LNCAP (cell line): ENCODE results near the gene ARSI.

Experiments used
- TF ChIP-seq, protein P1 (sequence below): fragments of 450-650 bp; IDR thresholded peaks from 2 replicates; pipeline ENCODE4 v1.5.1; 2017; ENCODE audit warnings: mild to moderate bottlenecking

The ARSI gene

DNA sequence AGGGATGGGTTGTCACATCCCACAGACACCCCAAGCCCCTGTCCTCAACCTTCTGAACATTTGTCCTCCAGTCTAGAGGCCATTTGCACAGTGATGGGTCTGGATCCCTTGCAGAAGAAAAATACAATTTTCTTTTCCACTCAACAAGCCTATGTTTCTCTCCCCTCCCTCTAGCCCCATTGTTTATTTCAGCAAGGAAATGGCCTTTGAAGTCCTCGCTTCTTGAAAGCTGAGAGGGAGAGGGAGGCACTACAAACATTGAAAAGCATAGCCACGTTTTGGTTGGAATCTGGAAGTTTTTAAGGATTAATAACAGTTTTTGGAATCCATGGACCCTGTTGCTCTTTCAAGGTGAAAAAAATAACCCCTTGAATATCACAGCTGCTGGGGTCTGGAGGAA lies 24.0 kb upstream of the ARSI start:
- TF ChIP-seq, protein P1, sequence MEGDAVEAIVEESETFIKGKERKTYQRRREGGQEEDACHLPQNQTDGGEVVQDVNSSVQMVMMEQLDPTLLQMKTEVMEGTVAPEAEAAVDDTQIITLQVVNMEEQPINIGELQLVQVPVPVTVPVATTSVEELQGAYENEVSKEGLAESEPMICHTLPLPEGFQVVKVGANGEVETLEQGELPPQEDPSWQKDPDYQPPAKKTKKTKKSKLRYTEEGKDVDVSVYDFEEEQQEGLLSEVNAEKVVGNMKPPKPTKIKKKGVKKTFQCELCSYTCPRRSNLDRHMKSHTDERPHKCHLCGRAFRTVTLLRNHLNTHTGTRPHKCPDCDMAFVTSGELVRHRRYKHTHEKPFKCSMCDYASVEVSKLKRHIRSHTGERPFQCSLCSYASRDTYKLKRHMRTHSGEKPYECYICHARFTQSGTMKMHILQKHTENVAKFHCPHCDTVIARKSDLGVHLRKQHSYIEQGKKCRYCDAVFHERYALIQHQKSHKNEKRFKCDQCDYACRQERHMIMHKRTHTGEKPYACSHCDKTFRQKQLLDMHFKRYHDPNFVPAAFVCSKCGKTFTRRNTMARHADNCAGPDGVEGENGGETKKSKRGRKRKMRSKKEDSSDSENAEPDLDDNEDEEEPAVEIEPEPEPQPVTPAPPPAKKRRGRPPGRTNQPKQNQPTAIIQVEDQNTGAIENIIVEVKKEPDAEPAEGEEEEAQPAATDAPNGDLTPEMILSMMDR, result no peak

DNA sequence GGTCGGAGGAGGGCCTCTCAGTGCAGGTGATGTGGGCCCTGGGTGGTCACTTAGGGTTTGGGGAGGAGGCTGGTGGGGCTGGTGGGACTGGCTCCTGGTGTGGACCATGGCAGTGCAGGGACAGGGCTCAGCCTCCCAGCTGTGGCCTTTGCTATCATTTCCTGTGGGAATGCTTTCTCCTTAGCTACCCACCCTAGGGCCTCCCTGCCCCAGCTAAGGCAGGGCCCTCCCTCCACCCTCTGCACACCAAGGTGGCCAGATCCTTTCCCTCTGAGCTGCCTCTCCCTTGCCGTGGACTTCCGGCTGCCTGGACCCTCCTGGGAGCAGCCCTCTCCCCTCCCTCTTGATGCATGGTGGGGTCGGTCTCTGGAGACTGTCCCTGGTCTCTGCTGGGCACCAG lies 22.7 kb upstream of the ARSI start:
- TF ChIP-seq, protein P1, result no peak

DNA sequence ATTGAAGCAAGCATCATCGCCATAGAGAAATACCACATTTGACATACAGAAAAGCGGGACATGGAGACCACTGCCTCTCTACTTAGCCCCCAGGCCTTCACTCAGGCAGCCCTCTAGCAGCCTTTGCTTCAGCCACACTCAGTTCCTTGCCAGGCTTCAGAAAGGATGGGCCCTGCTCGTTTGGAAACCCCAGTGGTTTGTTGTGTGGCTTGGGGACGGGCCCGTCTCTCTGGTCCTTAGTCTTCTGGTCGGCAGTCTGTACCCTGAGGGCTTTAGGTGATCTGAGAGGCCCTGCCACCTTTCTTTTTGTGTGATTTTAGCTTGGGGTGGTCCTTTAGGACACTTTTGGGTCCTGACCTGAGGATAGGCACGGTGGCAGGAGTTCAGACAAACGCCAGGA lies 21.1 kb upstream of the ARSI start:
- TF ChIP-seq, protein P1, result no peak

DNA sequence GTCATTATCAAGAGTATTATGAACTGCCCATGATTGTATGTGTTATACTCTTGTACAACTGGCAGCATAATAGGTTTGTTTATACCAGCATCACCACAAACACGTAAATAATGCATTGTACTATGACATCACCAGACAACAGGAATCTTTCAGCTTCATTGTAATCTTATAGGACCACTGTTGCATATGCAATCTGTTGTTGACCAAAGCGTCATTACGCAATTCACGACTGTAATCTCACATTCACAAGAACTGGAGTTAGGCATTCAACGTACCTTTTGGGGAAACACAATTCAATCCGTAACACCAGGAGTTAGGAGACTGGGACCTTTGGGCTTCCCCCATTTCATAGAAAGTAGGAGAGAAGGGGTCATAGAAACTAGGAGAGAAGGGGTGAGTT lies 20.4 kb upstream of the ARSI start:
- TF ChIP-seq, protein P1, result no peak

DNA sequence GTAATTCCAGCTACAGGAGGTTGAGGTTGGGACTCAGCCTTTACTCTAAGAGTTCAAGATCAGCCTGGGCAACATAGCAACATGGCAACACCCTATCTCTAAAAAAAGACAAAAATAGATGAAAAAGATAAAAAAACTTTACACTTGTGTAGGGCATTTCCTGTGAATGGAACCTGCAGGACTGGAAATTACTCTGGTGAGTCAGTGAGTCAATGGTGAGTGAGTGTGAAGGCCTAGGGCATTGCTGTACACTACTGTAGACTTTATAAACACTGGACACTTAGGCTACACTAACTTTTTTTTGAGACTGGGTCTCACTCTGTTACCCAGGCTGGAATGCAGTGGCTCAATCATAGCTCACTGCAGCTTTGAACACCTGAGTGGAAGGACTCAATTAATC lies 19.5 kb upstream of the ARSI start:
- TF ChIP-seq, protein P1, result no peak

DNA sequence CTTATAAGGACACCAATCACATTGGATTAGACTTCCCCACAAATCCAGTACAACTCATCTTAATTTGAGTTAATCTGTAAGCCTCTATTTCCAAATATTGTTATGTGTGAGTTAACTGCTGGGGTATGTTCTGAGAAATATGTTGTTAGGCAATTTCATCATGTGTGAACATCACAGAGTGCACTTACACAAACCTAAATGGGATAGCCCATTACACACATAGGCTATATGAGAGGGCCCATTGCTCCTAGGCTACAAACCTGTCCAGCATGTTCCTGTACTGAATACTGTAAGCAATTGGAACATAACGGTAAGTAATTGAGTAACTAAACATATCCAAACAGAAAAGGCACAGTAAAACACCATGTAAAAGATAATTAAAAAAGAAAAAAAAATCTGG lies 19.1 kb upstream of the ARSI start:
- TF ChIP-seq, protein P1, result no peak

DNA sequence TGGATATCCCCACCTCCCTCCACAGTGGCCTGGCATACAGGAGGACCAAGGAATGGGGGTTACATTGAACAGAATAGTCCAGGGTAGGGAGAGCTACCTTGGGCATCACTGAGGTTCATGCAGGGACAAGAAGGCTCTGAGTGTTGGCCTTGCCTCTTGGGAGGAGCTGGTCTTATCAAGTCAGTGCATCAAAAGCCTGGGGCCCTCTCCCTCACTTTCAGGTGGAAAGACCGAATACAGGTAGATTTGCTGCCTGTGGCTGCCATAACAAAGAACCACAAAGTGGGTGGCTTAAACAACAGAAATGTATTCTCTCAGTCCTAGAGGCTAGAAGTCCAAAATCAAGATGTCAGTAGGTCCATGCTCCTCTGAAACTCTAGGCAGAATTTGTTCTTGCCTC lies 18.5 kb upstream of the ARSI start:
- TF ChIP-seq, protein P1, result no peak

DNA sequence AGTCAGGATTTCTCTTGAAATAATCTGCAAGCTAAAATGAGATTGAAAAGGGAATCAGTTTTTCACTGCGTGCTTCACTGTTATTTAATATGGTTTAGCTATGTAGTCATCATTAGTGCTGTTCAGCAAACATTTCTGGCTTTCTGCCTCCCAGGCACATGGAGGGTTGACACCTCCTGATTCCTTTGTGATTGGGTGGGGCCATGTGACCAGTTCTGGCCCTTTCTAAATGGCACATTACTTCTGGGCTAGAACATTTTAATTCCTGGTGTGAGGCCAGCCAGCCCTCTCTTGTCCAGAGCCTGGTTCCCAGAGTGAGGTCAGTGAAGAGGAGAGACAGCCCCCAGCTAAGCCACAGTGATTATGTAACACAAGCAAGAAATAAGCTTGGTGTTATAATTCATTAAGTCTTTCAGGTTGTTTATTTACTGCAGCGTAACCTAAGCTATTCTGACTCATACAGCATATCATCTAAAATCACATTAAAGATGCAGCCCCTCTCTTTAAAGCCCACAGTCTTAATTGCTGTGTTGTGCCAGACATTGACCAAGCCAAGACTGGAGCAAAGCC lies 17.4 kb upstream of the ARSI start:
- TF ChIP-seq, protein P1, result no peak
